Type B pancreatic cell (in vitro differentiated cells): Measurements from ENCODE around the gene AMPD3. TPM values are rescaled to one million over a fixed set of nuclear protein-coding genes. Genes with fewer than 3 reads are reported as not detected.

Experiments
- DNase-seq: peaks from one replicate; pipeline ENCODE4 v3.0.0; 2021; ENCODE audit warnings: mixed read lengths; ENCODE audit not compliant: unreplicated experiment; ENCODE audit errors: extremely low spot score
- H3K27ac Mint-ChIP-seq: 2 replicates; pipeline ENCODE4 v1.8.0; 2021; ENCODE audit warnings: mild to moderate bottlenecking, mixed read lengths
- H3K27me3 Mint-ChIP-seq: 2 replicates; pipeline ENCODE4 v1.8.0; 2021; ENCODE audit warnings: mixed read lengths
- H3K36me3 Mint-ChIP-seq: 2 replicates; pipeline ENCODE4 v1.8.0; 2021; ENCODE audit warnings: mixed read lengths
- H3K4me1 Mint-ChIP-seq: one replicate; pipeline ENCODE4 v1.8.0; 2021; ENCODE audit warnings: mixed read lengths; ENCODE audit not compliant: unreplicated experiment
- H3K4me3 Mint-ChIP-seq: 2 replicates; pipeline ENCODE4 v1.8.0; 2021; ENCODE audit warnings: mild to moderate bottlenecking, mixed read lengths
- H3K9me3 Mint-ChIP-seq: 2 replicates; pipeline ENCODE4 v1.8.0; 2021; ENCODE audit warnings: mixed read lengths
- CTCF ChIP-seq: fragments of 200-600 bp; sonication (generic); conservative IDR thresholded peaks from 2 replicates; pipeline ENCODE4 v1.5.0; 2021; ENCODE audit warnings: antibody characterized with exemption, mild to moderate bottlenecking
- total RNA-seq: library from RNA; stranded (reverse); gene quantifications from 2 replicates; pipeline ENCODE4 v1.2.1, GENCODE V29; 2021; ENCODE audit warnings: low replicate concordance

The AMPD3 gene
- total RNA-seq, 1 donor from 2014 or later = 7.0 TPM

GRCh38 chr11:10503777-10504480 lies 48.9 kb downstream of the AMPD3 start:
- H3K27ac Mint-ChIP-seq = no peak overlapping the region
- no peak for TF ChIP-seq CTCF
- H3K9me3 Mint-ChIP-seq = no peaks in the 10 kb centered on the region
- DNase-seq = no peak
- no peaks in the 10 kb centered on the region for H3K27me3 Mint-ChIP-seq
- peaks cover 9% of the 10 kb centered on the region for H3K4me1 Mint-ChIP-seq
- H3K36me3 Mint-ChIP-seq = peaks cover 8% of the 10 kb centered on the region
- H3K4me3 Mint-ChIP-seq = no peak overlapping the region

GRCh38 chr11:10504490-10504889 lies 49.4 kb downstream of the AMPD3 start:
- TF ChIP-seq CTCF = no peak
- peaks cover 9% of the 10 kb centered on the region for H3K4me1 Mint-ChIP-seq
- H3K27ac Mint-ChIP-seq = no peak overlapping the region
- peak; percentile 43 for DNase-seq
- H3K9me3 Mint-ChIP-seq = no peaks in the 10 kb centered on the region
- peaks cover 8% of the 10 kb centered on the region for H3K36me3 Mint-ChIP-seq
- no peak overlapping the region for H3K4me3 Mint-ChIP-seq
- H3K27me3 Mint-ChIP-seq = no peaks in the 10 kb centered on the region

- H3K27ac Mint-ChIP-seq = no peak overlapping the region
These were observed 50.4 kb downstream of the AMPD3 start for GRCh38 chr11:10505278-10506007.

GRCh38 chr11:10506008-10506370 lies 50.9 kb downstream of the AMPD3 start:
- peaks cover 9% of the 10 kb centered on the region for H3K4me1 Mint-ChIP-seq
- no peaks in the 10 kb centered on the region for H3K9me3 Mint-ChIP-seq
- no peak for TF ChIP-seq CTCF
- no peak for DNase-seq
- no peak overlapping the region for H3K27ac Mint-ChIP-seq
- H3K36me3 Mint-ChIP-seq = peaks cover 3% of the 10 kb centered on the region
- no peak overlapping the region for H3K4me3 Mint-ChIP-seq
- H3K27me3 Mint-ChIP-seq = no peaks in the 10 kb centered on the region

More at GRCh38 chr11:10505278-10506007, 50.4 kb downstream of the AMPD3 start:
- no peak overlapping the region for H3K4me3 Mint-ChIP-seq
- TF ChIP-seq CTCF = no peak
- peaks cover 9% of the 10 kb centered on the region for H3K4me1 Mint-ChIP-seq
- H3K36me3 Mint-ChIP-seq = peaks cover 4% of the 10 kb centered on the region
- DNase-seq = no peak
- no peaks in the 10 kb centered on the region for H3K9me3 Mint-ChIP-seq
- H3K27me3 Mint-ChIP-seq = no peaks in the 10 kb centered on the region

GRCh38 chr11:10511181-10511621 lies 56.1 kb downstream of the AMPD3 start:
- no peak for DNase-seq
- no peak overlapping the region for H3K4me3 Mint-ChIP-seq
- TF ChIP-seq CTCF = no peak
- H3K36me3 Mint-ChIP-seq = peaks cover 11% of the 10 kb centered on the region
- no peak overlapping the region for H3K27ac Mint-ChIP-seq
- H3K9me3 Mint-ChIP-seq = no peaks in the 10 kb centered on the region
- H3K4me1 Mint-ChIP-seq = peaks cover 6% of the 10 kb centered on the region
- no peaks in the 10 kb centered on the region for H3K27me3 Mint-ChIP-seq
